Tibial nerve (tissue), 3 donors: ENCODE data around the gene PRKG1.

ENCODE experiments used
- POLR2A ChIP-seq, 2 donors: fragments of 450-650 bp; IDR thresholded peaks; one replicate each; pipeline ENCODE4 v1.6.1; 2017; ENCODE audit warnings: antibody characterized with exemption in 2 of 2, mild to moderate bottlenecking in 2 of 2, moderate library complexity in 2 of 2
- TF ChIP-seq, protein P1 (sequence below), 5 experiments: fragments of 200-600 bp in 3 of 5; fragments of 450-650 bp in 2 of 5; sonication (generic) in 3 of 5; IDR thresholded peaks; one replicate each; pipeline ENCODE4 v1.5.1; 2016 to 2019; ENCODE audit warnings: antibody characterized with exemption in 5 of 5, mild to moderate bottlenecking in 3 of 5, moderate library complexity in 2 of 5

DNA sequence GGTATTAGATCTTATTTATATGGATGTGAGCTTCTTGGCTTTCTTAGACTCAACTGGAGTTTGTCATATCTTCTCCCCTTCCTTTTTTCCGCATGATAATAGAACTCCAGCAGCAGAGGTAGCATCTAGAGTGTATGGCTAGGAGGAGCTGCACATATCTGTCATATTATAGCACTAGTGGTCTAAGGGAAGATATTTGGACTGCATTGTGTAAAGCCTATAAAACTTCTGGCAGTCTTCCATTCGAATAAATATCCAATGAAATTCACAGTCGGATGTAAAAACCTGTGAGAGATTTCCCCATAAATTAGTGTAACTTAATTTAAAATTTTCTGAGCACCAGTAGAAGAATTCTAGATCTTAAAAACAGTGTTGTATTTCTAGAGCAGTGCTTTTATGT, 123.9 kb downstream of the PRKG1 start:
- TF ChIP-seq, protein P1, sequence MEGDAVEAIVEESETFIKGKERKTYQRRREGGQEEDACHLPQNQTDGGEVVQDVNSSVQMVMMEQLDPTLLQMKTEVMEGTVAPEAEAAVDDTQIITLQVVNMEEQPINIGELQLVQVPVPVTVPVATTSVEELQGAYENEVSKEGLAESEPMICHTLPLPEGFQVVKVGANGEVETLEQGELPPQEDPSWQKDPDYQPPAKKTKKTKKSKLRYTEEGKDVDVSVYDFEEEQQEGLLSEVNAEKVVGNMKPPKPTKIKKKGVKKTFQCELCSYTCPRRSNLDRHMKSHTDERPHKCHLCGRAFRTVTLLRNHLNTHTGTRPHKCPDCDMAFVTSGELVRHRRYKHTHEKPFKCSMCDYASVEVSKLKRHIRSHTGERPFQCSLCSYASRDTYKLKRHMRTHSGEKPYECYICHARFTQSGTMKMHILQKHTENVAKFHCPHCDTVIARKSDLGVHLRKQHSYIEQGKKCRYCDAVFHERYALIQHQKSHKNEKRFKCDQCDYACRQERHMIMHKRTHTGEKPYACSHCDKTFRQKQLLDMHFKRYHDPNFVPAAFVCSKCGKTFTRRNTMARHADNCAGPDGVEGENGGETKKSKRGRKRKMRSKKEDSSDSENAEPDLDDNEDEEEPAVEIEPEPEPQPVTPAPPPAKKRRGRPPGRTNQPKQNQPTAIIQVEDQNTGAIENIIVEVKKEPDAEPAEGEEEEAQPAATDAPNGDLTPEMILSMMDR (IDR thresholded peaks at IDR 0.05): no peak
- no peak for TF ChIP-seq POLR2A (IDR thresholded peaks at IDR 0.05)
